IMR-90 (cell line): ENCODE data around the gene GLDC. TPM values are rescaled to one million over a fixed set of nuclear protein-coding genes. Genes with fewer than 3 reads are reported as not detected.

Experiments
- ATAC-seq: fragments of 200-7000 bp; cut with Tn5 transposase; 2 replicates; pipeline ENCODE4 v1.9.1; 2020; ENCODE audit warnings: low read depth, mild to moderate bottlenecking, moderate library complexity
- BruUV-seq: library from RNA; stranded (reverse); fragments of 400-500 nt; replicated peaks from 2 replicates; lab custom pipeline; 2021; lab: Mats Ljungman, UMichigan
- CTCF ChIA-PET: fragments of 300-600 bp; formaldehyde crosslinking; extraction: SDS; loops from one replicate; lab custom pipeline; 2021; ENCODE audit warnings: antibody characterized with exemption; lab: Yijun Ruan, JAX
- POLR2A ChIA-PET: fragments of 300-600 bp; sonication (Branson Sonifier 250); formaldehyde crosslinking; loops from one replicate; lab custom pipeline; 2022; ENCODE audit warnings: antibody characterized with exemption; ENCODE audit not compliant: unreplicated experiment; lab: Charles Lee
- DNase-seq: peaks from one replicate; pipeline ENCODE4 v3.0.0; 2013
- H2AFZ ChIP-seq: replicated peaks from 2 replicates; pipeline ENCODE3; 2013; ENCODE audit warnings: low read length, mild to moderate bottlenecking; ENCODE audit not compliant: poor library complexity
- H2AK5ac ChIP-seq: 2 replicates; pipeline ENCODE4 v1.6.1; 2013; ENCODE audit warnings: low read depth, low read length, inconsistent platforms
- H2AK9ac ChIP-seq: replicated peaks from 2 replicates; pipeline ENCODE3; 2013; ENCODE audit warnings: mild to moderate bottlenecking, low read depth, low read length, moderate library complexity; ENCODE audit not compliant: poor library complexity
- H2BK120ac ChIP-seq: 2 replicates; pipeline ENCODE4 v1.6.1; 2013; ENCODE audit warnings: low read depth, low read length, inconsistent platforms
- H2BK15ac ChIP-seq: 3 replicates; pipeline ENCODE4 v1.6.1; 2013; ENCODE audit warnings: low read depth, low read length, inconsistent platforms
- H2BK20ac ChIP-seq: 2 replicates; pipeline ENCODE4 v1.6.1; 2013; ENCODE audit warnings: low read depth, mild to moderate bottlenecking, inconsistent platforms, low read length, moderate library complexity
- H2BK5ac ChIP-seq: 2 replicates; pipeline ENCODE4 v1.6.1; 2013; ENCODE audit warnings: mild to moderate bottlenecking, low read depth, low read length, inconsistent platforms; ENCODE audit not compliant: poor library complexity, severe bottlenecking
- H3K14ac ChIP-seq: replicated peaks from 2 replicates; pipeline ENCODE4 v1.6.1; 2013; ENCODE audit warnings: low read depth, low read length, inconsistent platforms
- H3K18ac ChIP-seq: 2 replicates; pipeline ENCODE4 v1.6.1; 2013; ENCODE audit warnings: low read depth, low read length, control low read depth
- H3K23ac ChIP-seq: 2 replicates; pipeline ENCODE4 v1.6.1; 2013; ENCODE audit warnings: low read depth, low read length, inconsistent platforms
- H3K27ac ChIP-seq: 2 replicates; pipeline ENCODE4 v1.5.1; 2013; ENCODE audit warnings: mild to moderate bottlenecking, control low read depth, low read length; ENCODE audit not compliant: insufficient read depth
- H3K27me3 ChIP-seq: 2 replicates; pipeline ENCODE4 v1.6.1; 2013; ENCODE audit warnings: low read length; ENCODE audit not compliant: control insufficient read depth, insufficient read depth
- H3K36me3 ChIP-seq: 2 replicates; pipeline ENCODE4 v1.6.1; 2013; ENCODE audit warnings: low read length, mixed read lengths; ENCODE audit not compliant: control insufficient read depth, insufficient read depth
- H3K4ac ChIP-seq: 2 replicates; pipeline ENCODE4 v1.6.1; 2013; ENCODE audit warnings: low read depth, low read length, inconsistent platforms
- H3K4me1 ChIP-seq: 2 replicates; pipeline ENCODE4 v1.6.1; 2013; ENCODE audit warnings: low read length, mixed read lengths; ENCODE audit not compliant: control insufficient read depth, insufficient read depth
- H3K4me2 ChIP-seq: 2 replicates; pipeline ENCODE4 v1.6.1; 2013; ENCODE audit warnings: low read depth, mild to moderate bottlenecking, control low read depth, low read length, moderate library complexity
- H3K4me3 ChIP-seq: 2 replicates; pipeline ENCODE4 v1.5.1; 2013; ENCODE audit warnings: low read depth, mild to moderate bottlenecking, control low read depth, low read length, moderate library complexity; ENCODE audit not compliant: insufficient read depth
- H3K56ac ChIP-seq: 2 replicates; pipeline ENCODE4 v1.6.1; 2013; ENCODE audit warnings: low read length, inconsistent platforms; ENCODE audit not compliant: insufficient read depth; ENCODE audit errors: extremely low read depth
- H3K79me1 ChIP-seq, 2 experiments: 2 replicates each; pipeline ENCODE4 v1.6.1; 2013; ENCODE audit warnings: low read length in 2 of 2, inconsistent platforms in 1 of 2, low read depth in 1 of 2
- H3K9ac ChIP-seq: 2 replicates; pipeline ENCODE4 v1.6.1; 2013; ENCODE audit warnings: low read depth, low read length, control low read depth
- H3K9me1 ChIP-seq: 2 replicates; pipeline ENCODE4 v1.6.1; 2013; ENCODE audit warnings: low read length, inconsistent platforms; ENCODE audit not compliant: insufficient read depth
- H3K9me3 ChIP-seq: 2 replicates; pipeline ENCODE4 v1.6.1; 2013; ENCODE audit warnings: low read length; ENCODE audit not compliant: control insufficient read depth, insufficient read depth
- H4K20me1 ChIP-seq: 2 replicates; pipeline ENCODE4 v1.6.1; 2013; ENCODE audit warnings: low read length, inconsistent platforms; ENCODE audit not compliant: insufficient read depth
- H4K5ac ChIP-seq: 2 replicates; pipeline ENCODE4 v1.6.1; 2013; ENCODE audit warnings: mild to moderate bottlenecking, low read depth, low read length, control low read depth
- H4K8ac ChIP-seq, 2 experiments: 2 replicates each; pipeline ENCODE4 v1.6.1; 2013; ENCODE audit warnings: low read depth in 2 of 2, low read length in 2 of 2, control low read depth in 1 of 2, inconsistent platforms in 1 of 2
- H4K91ac ChIP-seq: 2 replicates; pipeline ENCODE4 v1.6.1; 2013; ENCODE audit warnings: low read depth, low read length, inconsistent platforms; ENCODE audit not compliant: insufficient read depth
- BHLHE40 ChIP-seq: fragments of 150-350 bp; IDR thresholded peaks from 2 replicates; pipeline ENCODE4 v1.6.1; 2016; ENCODE audit warnings: mild to moderate bottlenecking, low read depth, low read length
- CEBPB ChIP-seq: IDR thresholded peaks from 2 replicates; pipeline ENCODE4 v1.6.1; 2012; ENCODE audit warnings: low read depth, low read length, improper control_type of control experiment
- CHD1 ChIP-seq: IDR thresholded peaks from 2 replicates; pipeline ENCODE4 v1.6.1; 2012; ENCODE audit warnings: low read depth, low read length, improper control_type of control experiment
- CTCF ChIP-seq: conservative IDR thresholded peaks from 2 replicates; pipeline ENCODE4 v1.5.1; 2012; ENCODE audit warnings: mild to moderate bottlenecking, low read depth, low read length, improper control_type of control experiment
- ELK1 ChIP-seq: fragments of 150-350 bp; IDR thresholded peaks from 2 replicates; pipeline ENCODE4 v1.6.1; 2016; ENCODE audit warnings: low read depth, mild to moderate bottlenecking, low read length, moderate library complexity, borderline replicate concordance
- FOS ChIP-seq: fragments of 150-350 bp; IDR thresholded peaks from 2 replicates; pipeline ENCODE4 v1.6.1; 2016; ENCODE audit warnings: low read depth, low read length
- MAZ ChIP-seq: IDR thresholded peaks from 2 replicates; pipeline ENCODE4 v1.6.1; 2012; ENCODE audit warnings: low read depth, mild to moderate bottlenecking, low read length, improper control_type of control experiment, moderate library complexity, borderline replicate concordance
- MXI1 ChIP-seq: IDR thresholded peaks from 2 replicates; pipeline ENCODE4 v1.6.1; 2012; ENCODE audit warnings: low read depth, mild to moderate bottlenecking, low read length, moderate library complexity, borderline replicate concordance
- NFE2L2 ChIP-seq: fragments of 150-350 bp; IDR thresholded peaks from 2 replicates; pipeline ENCODE4 v1.6.1; 2016; ENCODE audit warnings: low read depth, mild to moderate bottlenecking, low read length
- POLR2A ChIP-seq: IDR thresholded peaks from 2 replicates; pipeline ENCODE4 v1.6.1; 2012; ENCODE audit warnings: mild to moderate bottlenecking, low read depth, low read length
- RAD21 ChIP-seq: IDR thresholded peaks from 2 replicates; pipeline ENCODE4 v1.6.1; 2012; ENCODE audit warnings: low read length, improper control_type of control experiment
- RCOR1 ChIP-seq: IDR thresholded peaks from 2 replicates; pipeline ENCODE4 v1.6.1; 2012; ENCODE audit warnings: mild to moderate bottlenecking, low read length, improper control_type of control experiment; ENCODE audit not compliant: insufficient replicate concordance
- RFX5 ChIP-seq: IDR thresholded peaks from 2 replicates; pipeline ENCODE4 v1.8.0; 2012; ENCODE audit warnings: low read depth, mild to moderate bottlenecking, low read length, moderate library complexity
- SMC3 ChIP-seq: fragments of 150-350 bp; IDR thresholded peaks from 2 replicates; pipeline ENCODE4 v1.6.1; 2016; ENCODE audit warnings: low read depth, mild to moderate bottlenecking, antibody characterized with exemption, low read length, moderate library complexity
- USF2 ChIP-seq: fragments of 150-350 bp; IDR thresholded peaks from 2 replicates; pipeline ENCODE4 v1.6.1; 2017; ENCODE audit warnings: mild to moderate bottlenecking, antibody characterized with exemption, low read length, low read depth
- WGBS, 2 experiments: methylation state at CpG; one replicate each; pipeline versions ENCODE4 v1.1.5 to v1.1.7; 2013; ENCODE audit warnings: missing lambda C conversion rate in 2 of 2; ENCODE audit not compliant: insufficient read length in 1 of 2; ENCODE audit errors: extremely low coverage in 2 of 2; 5-methylcytosine and 5-hydroxymethylcytosine counted together
- dilution Hi-C: fragments of 300-500 bp; cut with HindIII; formaldehyde crosslinking; loops from one replicate; pipeline ENCODE4 v1.14.3; 2018; ENCODE audit warnings: low sequenced_read_pairs; ENCODE audit not compliant: unreplicated experiment
- in situ Hi-C: fragments of 300-500 bp; cut with MboI; formaldehyde crosslinking; loops from 3 replicates; pipeline ENCODE4 v1.14.3; 2019; ENCODE audit warnings: low sequenced_read_pairs, inconsistent platforms, mixed read lengths
- intact Hi-C: fragments of 100-400 bp; cut with micrococcal nuclease; formaldehyde crosslinking; loops from 2 replicates; pipeline ENCODE4 v1.10.0; 2022
- polyA plus RNA-seq, 3 experiments: library from polyadenylated mRNA; depleted of rRNA; stranded (reverse); fragments of >200 nt; gene quantifications; 2 replicates each; pipeline ENCODE4 v1.2.3, GENCODE V29; 2012; ENCODE audit warnings: low replicate concordance in 1 of 3
- total RNA-seq: library from RNA; depleted of rRNA; stranded (reverse); fragments of >200 nt; gene quantifications from 2 replicates; pipeline ENCODE4 v1.2.3, GENCODE V29; 2012

GLDC gene
- total and polyA plus RNA-seq, 2 of the 4 experiments (the other 2 are of a cell fraction), result 0.36 to 0.50 TPM

- no peak for ATAC-seq
- no peak overlapping the region for H3K56ac ChIP-seq
- WGBS, 2 experiments, result no CpG with 5 or more reads among the region's 2 CpGs
- TF ChIP-seq MXI1 (no peak), RAD21 (no peak), FOS (no peak), BHLHE40 (no peak), ELK1 (no peak), RFX5 (no peak), SMC3 (no peak), NFE2L2 (no peak), USF2 (no peak), RCOR1 (no peak), POLR2A (no peak), CTCF (no peak), CHD1 (no peak), CEBPB (no peak), MAZ (no peak)
Measured at GRCh38 chr9:6689893-6690674, 44.6 kb upstream of the GLDC start.

More at GRCh38 chr9:6689893-6690674, 44.6 kb upstream of the GLDC start:
- Histone ChIP-seq H2AFZ (no peak overlapping the region), H2BK5ac (no peak overlapping the region), H2BK20ac (no peak overlapping the region), H3K36me3 (peaks cover 1% of the 10 kb centered on the region; the same call in 1 of the 2 replicates), H2AK9ac (no peak overlapping the region), H3K27ac (no peak overlapping the region), H2AK5ac (no peak overlapping the region), H3K4me3 (no peak overlapping the region), H3K9me1 (no peaks in the 10 kb centered on the region), H3K27me3 (no peaks in the 10 kb centered on the region), H3K14ac (no peak overlapping the region), H3K9ac (no peak overlapping the region), H3K18ac (no peak overlapping the region), H4K91ac (no peak overlapping the region), H3K9me3 (no peaks in the 10 kb centered on the region), H3K23ac (no peak overlapping the region), H2BK15ac (no peak overlapping the region), H3K4me2 (no peak overlapping the region), H3K79me1 (no peaks in the 10 kb centered on the region), H3K4ac (no peak overlapping the region), H4K20me1 (no peaks in the 10 kb centered on the region), H4K8ac (no peak overlapping the region), H2BK120ac (no peak overlapping the region), H3K4me1 (no peaks in the 10 kb centered on the region), H4K5ac (no peak overlapping the region)
- ChIA-PET POLR2A (no interaction called here), CTCF (no interaction called here)
- intact Hi-C loops (no loop called here), dilution Hi-C loops (no loop called here), in situ Hi-C loops (loop anchor here (10.0 kb wide), 1 partner anchor 65 kb away; the partner anchor contains the start of gene KDM4C)
- DNase-seq, result no peak
- no TSS peak for BruUV-seq
